NCI-H2227 (cell line): ENCODE results near the gene CHTF8.
"Not testable (repeated sequence)": the region's sequence is repeated elsewhere in the genome, so short reads cannot be mapped to it uniquely, and the experiment has no call there.

Experiments used
- DNase-seq: peaks from one replicate; lab custom pipeline; 2025; ENCODE audit not compliant: unreplicated experiment; lab: John Stamatoyannopoulos, UW

The CHTF8 gene

GRCh38 chr16:69132424-69133252 lies at the start of gene CHTF8, which contains the start of gene UTP4:
TSS of gene CHTF8 (minus strand) at chr16:69132588. CDS start at chr16:69121458, 11,130 bp downstream.
TSS of gene UTP4 (plus strand) at chr16:69132649. CDS start at chr16:69133460, 811 bp downstream.
- DNase-seq, result peak; percentile 86

DNA sequence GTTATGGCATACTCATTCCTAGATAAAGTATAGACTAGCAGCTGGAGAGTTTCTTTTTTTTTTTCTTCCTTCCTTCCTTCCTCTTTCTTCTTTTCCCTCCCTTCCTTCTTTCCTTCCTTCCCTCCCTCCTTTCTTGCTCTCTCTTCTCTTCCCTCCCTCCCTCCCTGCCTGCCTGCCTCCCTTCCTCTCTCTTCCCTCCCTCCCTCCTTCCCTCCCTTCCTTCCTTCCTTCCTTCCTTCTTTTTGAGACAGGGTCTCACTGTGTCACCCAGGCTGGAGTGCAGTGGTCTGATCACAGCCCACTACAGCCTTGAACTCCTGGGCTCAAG lies 47.6 kb upstream of the CHTF8 start:
- DNase-seq, result no peak

DNA sequence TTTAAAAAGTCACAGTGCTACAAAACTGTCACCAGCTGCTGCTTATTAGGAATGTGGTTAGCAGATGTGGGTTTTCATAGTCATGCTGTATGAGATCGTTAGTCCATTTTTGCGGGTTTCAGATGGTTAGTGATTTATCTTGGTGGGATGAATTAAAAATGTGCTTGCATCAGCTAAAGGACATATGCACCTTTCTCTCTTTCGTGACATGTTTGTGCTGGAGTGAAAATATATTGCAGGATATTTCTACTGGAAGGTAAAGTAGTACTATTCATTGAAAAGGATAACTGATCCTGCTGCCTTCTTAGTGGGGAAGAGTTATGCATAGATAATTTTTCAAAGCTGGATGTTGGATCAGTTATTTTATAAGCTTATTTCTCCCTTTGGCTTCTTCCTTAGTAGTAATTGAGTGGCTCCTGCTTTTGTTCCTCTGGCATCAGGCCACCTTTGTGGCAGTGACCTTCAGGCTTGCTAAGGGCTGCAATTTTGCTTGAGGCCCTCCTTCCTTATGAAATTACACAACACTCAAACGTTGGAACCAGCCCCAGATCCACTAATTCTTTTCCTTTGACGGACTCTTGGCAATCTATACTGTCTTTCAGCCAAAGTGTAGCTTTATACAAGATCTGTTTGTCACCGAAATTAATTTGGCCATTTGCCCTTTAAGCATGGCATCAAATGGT lies 47.1 kb upstream of the CHTF8 start:
- peak; percentile 61 for DNase-seq

DNA sequence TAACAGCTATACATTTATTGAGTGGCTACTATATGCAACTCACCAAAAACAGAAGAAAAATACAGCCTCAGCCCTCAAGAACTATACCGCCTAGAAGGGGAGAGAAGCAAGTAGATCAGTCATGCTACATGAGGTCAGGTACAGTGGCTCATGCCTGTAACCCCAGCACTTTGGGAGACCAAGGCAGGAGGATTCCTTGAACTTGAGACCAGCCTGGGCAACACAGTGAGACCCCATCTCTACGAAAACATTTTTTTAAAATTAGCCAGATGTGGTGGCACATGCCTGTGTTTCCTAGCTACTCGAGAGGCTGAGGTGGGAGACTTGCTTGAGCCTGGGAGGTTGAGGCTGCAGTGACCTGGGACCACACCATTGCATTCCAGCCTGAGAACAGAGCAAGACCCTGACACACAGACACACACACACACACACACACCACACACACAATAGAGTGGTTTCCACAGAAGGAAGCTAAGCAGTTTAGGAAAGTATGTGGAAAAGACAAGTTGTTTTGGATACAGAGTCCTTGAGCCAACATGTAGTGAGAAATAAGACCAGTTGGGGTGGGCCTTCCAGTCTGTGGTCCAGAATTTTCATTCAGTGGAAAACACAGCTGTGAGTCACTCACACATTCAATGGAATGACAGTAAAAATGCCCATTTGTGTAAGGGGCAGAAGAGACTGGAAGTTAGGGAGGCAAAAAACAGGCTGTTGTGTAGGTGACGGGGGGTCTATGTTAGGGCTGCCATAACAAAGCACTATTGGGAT lies 43.8 kb upstream of the CHTF8 start:
- DNase-seq, result no peak

DNA sequence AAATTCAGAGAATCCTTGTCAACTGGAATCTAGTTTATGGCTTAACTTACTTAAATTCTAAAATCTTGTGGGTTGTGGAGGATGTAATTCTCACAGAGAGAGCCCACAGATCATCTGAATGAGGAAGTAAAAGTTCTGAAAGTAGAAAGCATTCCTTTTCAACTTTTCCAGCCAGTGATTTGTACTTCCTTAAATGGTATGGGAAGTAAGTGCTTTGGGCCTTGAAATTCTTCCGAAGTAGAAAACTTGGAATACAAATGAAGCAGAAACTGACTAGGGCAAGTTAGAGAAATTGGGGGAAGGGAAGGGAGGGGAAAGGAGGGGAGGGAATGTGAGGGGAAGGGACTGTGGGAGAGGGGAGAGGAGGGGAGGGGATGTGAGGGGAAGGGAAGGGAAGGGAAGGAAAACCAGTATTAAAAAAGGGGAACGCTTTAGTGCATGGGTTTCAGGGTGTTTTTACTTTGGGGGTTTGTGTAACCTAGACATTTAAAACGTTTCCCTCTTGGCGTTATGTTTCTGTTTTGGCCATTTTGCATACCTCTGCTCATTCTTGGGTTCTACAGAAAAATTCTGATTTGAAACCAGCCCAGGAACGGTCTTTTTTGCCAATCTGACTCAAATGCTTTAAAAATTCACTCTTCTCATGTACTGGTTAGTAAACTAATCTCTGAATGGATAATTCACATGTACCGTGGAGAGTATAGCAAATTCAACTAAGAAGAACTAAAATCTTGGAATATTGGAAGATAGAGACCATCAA lies 39.1 kb upstream of the CHTF8 start:
- DNase-seq, result no peak

DNA sequence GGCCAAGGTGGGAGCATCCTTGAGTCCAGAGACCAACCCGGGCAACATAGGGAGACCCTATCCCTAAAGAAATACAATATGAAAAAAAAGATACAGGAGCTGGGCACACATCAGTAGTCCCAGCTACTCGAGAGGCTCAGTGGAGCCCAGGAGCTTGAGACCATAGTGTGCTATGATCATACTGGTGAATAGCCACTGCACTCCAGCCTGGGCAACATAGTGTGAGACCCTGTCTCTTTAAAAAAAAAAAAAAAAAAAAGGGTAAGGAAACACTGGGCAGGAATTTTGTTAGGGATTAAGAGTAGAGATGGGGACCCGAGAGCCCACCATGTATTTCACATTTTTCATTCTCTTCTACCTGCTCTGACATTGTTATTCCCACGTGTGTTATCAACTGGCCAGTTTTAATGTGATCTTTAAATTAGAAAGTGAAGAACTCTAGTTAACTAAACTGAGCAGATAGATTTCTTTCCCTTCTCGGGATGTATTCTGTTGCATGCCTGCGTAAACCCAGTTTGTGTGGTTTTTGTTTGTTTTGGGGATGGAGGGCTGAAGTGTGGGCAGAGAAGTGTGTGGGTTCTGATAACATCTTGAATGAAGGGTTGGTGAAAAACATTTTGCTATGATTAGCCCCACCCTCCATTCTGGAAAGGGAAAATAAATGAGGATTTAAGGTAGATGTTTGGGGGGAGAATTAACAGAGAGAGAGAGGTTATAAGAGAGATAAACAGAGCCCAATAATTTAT lies 37.4 kb upstream of the CHTF8 start:
- DNase-seq, result no peak

- DNase-seq, result no peak
Observed at GRCh38 chr16:69169051-69169450, 36.7 kb upstream of the CHTF8 start.

DNA sequence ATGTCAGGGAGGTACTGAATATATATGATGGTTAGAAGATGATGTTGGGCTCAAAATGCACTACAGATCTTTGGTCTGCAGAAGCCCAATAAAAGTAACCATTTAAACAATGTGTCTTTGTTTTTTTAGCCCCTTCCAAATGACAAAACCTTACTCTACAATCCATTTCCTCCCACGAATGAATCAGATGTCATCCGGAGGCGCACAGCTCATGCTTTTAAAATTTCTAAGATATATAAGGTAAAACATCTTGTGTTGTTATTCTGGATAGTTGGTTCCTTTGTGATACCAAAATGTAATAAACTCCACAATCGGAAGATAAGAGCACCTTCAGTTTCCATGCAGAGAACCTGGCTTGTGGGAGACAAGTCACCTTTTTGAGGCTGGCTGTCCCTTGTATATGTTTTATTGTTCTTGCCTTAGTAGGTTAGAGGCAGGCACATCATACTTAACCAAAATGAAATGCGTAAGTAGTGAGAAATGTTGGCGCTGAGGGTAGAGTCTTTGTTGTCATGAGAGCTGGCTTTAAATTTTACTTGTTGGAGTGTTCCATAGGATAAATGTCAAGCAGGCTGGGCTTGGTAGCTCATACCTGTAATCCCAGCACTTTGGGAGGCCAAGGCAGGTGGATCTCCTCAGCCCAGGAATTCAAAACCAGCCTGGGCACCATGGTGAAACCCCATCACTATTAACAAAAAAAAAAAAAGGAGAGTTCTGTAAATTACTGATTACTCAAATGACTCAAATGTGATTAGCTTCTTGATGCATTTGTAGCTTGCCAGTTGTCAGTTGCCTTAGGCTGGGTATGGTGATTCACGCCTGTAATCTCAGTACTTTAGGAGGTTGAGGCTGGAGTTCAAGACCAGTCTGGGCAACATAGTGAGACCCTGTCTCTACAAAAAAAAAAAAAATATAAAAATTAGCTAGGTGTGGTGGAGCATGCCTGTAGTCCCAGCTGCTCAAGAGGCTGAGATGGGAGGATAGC lies 34.9 kb upstream of the CHTF8 start:
- DNase-seq, result no peak

- peak; percentile 26 for DNase-seq
Observed at GRCh38 chr16:69166221-69166833, 33.9 kb upstream of the CHTF8 start.

GRCh38 chr16:69165584-69165983 lies 33.2 kb upstream of the CHTF8 start:
- no peak for DNase-seq

GRCh38 chr16:69160192-69160591 lies 27.8 kb upstream of the CHTF8 start:
- no peak for DNase-seq

GRCh38 chr16:69157196-69157595 lies 24.8 kb upstream of the CHTF8 start:
- no peak for DNase-seq

GRCh38 chr16:69150146-69150865 lies 17.9 kb upstream of the CHTF8 start:
- peak; percentile 76 for DNase-seq

DNA sequence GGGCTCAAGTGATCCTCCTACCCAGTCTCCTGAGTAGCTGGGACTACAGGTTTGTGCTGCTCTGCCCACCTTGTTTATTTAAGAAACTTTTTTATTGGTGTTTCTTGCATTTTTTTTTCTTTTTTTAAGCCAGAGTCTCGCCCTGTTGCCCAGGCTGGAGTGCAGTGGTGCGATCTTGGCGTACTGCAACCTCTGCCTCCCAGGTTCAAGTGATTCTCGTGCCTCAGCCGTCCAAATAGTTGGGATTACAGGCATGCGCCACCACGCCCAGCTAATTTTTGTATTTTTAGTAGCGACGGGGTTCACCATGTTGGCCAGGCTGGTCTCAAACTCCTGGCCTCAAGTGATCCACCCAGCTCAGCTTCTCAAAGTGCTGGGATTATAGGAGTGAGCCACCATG lies 17.2 kb upstream of the CHTF8 start:
- not testable (repeated sequence) for DNase-seq

GRCh38 chr16:69145658-69146057 lies 13.3 kb upstream of the CHTF8 start:
- no peak for DNase-seq

DNA sequence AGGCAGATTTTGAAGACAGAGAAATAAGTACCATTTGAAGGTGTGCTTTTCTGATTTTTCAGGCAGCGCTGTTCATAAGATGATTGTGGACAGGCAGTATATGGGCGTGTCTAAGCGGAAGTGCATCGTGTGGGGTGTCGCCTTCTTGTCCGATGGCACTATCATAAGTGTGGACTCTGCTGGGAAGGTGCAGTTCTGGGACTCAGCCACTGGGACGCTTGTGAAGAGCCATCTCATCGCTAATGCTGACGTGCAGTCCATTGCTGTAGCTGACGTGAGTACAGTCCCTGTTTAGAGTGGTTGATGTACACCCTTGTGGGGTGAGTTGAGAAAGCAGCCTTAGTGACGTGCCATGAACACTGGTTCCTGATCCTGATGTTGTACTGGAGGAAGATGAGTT lies 10.7 kb upstream of the CHTF8 start:
- peak; percentile 75 for DNase-seq

- DNase-seq, result no peak
Observed at GRCh38 chr16:69141936-69142335, 9.5 kb upstream of the CHTF8 start.

GRCh38 chr16:69141014-69141413 lies 8.6 kb upstream of the CHTF8 start:
- DNase-seq, result no peak
